D721Med (cell line): ENCODE results near the gene SEC22C.

Source experiments
- DNase-seq: peaks from one replicate; pipeline ENCODE4 v3.0.0; 2011; ENCODE audit warnings: low spot score; ENCODE audit not compliant: insufficient read length
- FAIRE-seq: peaks from 2 replicates; lab custom pipeline; 2011; peaks lifted over from hg19 to GRCh38; lab: Jason Lieb, UNC
- CTCF ChIP-seq: IDR thresholded peaks from 2 replicates; pipeline ENCODE4 v1.5.1; 2012; ENCODE audit warnings: mild to moderate bottlenecking, control low read depth; ENCODE audit not compliant: insufficient read depth; ENCODE audit errors: missing control alignments

The SEC22C gene

GRCh38 chr3:42581709-42582473, at the start of gene SEC22C:
TSS of gene SEC22C (minus strand) at chr3:42581967. CDS start at chr3:42569046, 12,921 bp downstream.
- DNase-seq = peak; percentile 96
- FAIRE-seq = no peak

GRCh38 chr3:42613462-42613861, 31.7 kb upstream of the SEC22C start:
- TF ChIP-seq CTCF = peak; percentile 1
- DNase-seq = no peak
- FAIRE-seq = peak; percentile 25

More at GRCh38 chr3:42581709-42582473, at the start of gene SEC22C:
- no peak for TF ChIP-seq CTCF

- no peak for TF ChIP-seq CTCF
These were observed 31.2 kb upstream of the SEC22C start for GRCh38 chr3:42612928-42613327.

GRCh38 chr3:42612217-42612616, 30.4 kb upstream of the SEC22C start:
- DNase-seq (no peak), FAIRE-seq (no peak)
- no peak for TF ChIP-seq CTCF

More at GRCh38 chr3:42612928-42613327, 31.2 kb upstream of the SEC22C start:
- DNase-seq (no peak), FAIRE-seq (no peak)

- DNase-seq (no peak), FAIRE-seq (no peak)
- TF ChIP-seq CTCF = no peak
These were observed 29.2 kb upstream of the SEC22C start for GRCh38 chr3:42610976-42611375.

GRCh38 chr3:42608581-42608980, 26.8 kb upstream of the SEC22C start:
- FAIRE-seq = no peak
- no peak for DNase-seq
- TF ChIP-seq CTCF = no peak

- FAIRE-seq = no peak
- no peak for DNase-seq
- TF ChIP-seq CTCF = no peak
These were observed 23.9 kb upstream of the SEC22C start for GRCh38 chr3:42605546-42606173.
